ENCODE results near the gene GRIN1.

GRIN1 gene

DNA sequence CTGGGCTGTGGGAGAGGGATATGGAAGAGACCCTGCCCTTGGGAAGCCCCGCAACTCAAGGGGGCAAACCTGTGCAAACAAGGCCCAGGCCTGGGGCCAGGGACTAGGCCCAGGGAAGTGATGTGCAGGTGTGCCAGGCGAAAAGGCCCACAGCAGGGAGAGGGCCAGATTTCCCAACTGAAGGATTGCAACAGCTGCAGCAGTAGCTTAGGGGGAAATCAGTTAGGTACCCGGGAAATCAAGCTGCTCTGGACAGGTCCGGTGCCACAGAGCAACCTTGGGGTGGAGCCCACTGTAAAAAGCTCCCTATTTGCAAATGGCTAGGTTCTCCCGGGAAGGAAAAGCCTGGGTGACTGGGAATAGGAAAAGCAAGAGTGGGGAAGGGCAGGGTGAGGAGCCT lies 10.4 kb downstream of the GRIN1 start:
- no peak for DNase-seq

DNA sequence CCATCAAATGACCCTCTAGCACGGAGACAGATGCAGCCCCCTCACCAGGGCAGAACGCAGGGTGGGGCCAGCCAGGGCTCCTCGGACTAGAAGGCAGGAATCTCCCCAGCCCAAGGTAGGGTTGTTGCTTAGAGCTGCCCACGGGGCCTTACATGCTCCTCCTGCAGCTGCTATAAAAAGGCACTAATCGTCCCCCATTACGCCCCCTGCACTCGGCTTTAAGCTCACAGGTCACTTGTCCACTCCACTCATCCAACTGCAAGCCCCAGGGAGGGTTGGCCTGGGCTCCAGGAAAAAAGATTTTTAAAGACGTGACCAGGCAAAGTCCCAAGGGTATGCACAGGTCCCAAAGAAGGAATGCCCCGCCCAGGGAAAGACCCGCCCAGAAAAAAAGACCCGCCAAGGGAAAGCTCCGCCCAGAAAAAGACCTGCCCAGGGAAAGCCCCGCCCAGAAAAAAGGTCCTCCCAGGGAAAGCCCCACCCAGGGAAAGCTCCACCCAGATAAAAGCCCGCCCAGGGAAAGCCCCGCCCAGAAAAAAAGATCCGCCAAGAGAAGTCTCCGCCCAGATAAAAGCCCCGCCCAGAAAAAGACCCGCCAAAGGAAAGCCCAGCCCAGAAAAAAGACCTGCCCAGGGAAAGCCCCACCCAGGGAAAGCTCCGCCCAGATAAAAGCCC lies 11.1 kb downstream of the GRIN1 start:
- DNase-seq = no peak

DNA sequence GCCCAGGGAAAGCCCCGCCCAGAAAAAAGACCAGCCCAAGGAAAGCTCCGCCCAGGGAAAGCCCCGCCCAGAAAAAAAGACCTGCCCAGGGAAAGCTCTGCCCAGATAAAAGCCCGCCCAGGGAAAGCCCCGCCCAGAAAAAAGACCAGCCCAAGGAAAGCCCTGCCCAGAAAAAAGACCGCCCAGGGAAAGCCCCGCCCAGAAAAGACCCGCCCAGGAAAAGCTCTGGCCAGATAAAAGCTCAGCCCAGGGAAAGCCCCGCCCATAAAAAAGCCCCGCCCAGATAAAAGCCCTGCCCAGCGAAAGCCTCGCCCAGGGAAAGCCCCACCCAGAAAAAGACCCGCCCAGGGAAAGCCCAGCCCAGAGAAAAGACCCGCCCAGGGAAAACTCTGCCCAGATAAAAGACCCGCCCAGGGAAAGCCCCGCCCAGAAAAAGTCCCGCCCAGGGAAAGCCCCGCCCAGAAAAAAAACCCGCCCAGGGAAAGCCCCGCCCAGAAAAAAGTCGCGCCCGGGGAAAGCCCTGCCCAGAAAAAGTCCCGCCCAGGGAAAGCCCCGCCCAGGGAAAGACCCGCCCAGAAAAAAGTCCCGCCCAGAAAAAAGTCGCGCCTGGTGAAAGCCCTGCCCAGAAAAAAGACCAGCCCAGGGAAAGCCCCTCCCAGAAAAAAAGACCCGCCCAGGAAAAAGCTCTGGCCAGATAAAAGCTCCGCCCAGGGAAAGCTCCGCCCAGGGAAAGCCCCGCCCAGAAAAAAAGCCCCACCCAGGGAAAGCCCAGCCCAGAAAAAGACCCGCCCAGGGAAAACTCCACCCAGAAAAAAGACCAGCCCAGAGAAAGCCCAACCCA lies 11.9 kb downstream of the GRIN1 start:
- DNase-seq = no peak

DNA sequence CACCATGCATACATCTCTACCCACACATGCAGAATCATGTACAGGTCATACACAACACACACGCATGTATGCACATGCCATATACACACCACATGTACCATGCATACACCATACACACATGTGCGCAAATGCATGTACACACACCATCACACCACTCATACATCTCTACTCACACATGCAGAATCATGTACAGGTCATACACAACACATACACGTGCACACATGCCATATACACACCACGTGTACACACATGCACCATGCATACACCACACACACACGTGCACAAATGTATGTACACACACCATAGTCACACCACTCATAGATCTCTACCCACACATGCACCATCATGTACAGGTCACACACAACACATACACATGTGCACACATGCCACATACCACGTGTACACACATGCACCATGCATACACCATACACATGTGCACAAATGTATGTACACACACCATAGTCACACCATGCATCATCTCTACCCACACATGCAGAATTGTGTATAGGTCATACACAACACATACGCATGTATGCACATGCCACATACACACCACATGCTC lies 14.0 kb downstream of the GRIN1 start:
- DNase-seq = no peak

DNA sequence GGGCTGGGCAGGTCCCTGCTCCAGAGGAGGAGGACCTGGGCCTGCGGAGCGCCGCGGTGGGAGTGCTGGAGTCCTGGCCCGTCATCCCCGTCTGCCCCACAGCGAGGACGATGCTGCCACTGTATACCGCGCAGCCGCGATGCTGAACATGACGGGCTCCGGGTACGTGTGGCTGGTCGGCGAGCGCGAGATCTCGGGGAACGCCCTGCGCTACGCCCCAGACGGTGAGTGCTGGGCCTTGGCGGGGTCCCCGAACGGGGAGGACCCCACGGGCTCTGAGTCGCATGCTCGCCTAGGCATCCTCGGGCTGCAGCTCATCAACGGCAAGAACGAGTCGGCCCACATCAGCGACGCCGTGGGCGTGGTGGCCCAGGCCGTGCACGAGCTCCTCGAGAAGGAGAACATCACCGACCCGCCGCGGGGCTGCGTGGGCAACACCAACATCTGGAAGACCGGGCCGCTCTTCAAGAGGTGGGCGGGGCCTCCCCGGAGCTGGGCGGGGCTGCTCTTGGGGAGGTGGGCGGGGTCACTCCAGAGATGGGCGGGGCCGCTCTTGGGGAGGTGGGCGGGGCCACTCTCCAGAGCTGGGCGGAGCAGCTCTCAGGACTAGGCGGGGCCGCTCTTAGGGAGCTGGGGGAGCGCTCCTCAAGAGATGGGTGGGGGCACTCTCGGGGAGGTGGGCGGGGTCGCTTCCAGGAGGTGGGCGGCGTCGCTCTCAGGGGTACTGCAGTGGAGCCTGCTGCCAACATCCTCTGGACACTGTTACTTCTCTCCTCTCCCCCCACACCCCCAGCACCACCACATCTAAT lies 17.8 kb downstream of the GRIN1 start:
- no peak for DNase-seq

DNA sequence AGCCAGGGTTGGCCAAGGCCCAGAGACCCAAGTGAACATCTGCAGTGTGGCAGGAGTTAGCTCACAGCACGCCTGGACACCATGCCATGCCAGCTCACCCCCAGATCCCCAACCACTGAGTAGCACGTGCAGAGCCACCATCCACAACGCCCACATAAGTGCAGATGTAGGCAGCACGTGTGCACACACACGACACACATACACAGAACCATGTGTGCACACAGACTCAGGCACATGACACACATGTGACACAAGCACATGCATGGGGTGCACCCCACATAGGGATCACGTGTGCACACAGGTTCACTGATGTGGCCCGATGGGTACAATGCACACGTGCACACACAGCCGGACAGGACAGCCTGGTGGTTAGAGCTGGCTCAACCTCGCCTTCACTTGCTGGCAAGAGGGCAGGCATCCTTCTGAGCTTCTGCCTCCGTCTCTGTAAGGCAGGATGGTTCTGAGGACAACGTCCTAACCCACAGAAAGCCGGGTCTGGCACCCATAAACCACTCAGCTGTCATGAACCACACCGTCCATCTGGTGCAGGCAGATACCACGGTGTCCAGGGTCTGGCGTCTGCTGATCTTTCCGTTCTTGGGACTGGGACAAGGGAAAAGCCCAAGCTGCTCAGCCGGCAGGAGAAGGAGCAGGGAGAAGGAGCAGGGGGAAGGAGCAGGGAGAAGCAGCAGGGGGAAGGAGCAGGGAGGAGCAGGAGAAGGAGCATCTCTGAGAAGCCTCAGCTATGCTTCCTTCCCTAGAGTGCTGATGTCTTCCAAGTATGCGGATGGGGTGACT lies 18.9 kb downstream of the GRIN1 start:
- DNase-seq = no peak

DNA sequence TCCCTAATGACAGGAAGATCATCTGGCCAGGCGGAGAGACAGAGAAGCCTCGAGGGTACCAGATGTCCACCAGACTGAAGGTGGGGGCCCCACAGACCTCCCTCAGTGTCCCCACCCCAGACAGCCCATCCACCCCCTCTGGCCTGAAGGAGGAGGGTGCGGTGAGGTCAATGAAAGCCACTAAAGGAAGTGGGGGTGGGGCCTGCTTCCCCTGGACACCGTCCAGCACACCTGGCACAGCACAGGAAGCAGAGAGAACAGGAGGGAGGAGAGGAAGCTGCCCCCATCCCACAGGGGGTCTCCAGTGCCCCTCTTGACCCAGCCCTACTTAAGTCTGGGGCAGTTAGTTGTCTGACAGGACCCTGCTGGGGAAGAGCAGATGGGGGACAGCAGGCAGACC lies 19.7 kb downstream of the GRIN1 start:
- no peak for DNase-seq

DNA sequence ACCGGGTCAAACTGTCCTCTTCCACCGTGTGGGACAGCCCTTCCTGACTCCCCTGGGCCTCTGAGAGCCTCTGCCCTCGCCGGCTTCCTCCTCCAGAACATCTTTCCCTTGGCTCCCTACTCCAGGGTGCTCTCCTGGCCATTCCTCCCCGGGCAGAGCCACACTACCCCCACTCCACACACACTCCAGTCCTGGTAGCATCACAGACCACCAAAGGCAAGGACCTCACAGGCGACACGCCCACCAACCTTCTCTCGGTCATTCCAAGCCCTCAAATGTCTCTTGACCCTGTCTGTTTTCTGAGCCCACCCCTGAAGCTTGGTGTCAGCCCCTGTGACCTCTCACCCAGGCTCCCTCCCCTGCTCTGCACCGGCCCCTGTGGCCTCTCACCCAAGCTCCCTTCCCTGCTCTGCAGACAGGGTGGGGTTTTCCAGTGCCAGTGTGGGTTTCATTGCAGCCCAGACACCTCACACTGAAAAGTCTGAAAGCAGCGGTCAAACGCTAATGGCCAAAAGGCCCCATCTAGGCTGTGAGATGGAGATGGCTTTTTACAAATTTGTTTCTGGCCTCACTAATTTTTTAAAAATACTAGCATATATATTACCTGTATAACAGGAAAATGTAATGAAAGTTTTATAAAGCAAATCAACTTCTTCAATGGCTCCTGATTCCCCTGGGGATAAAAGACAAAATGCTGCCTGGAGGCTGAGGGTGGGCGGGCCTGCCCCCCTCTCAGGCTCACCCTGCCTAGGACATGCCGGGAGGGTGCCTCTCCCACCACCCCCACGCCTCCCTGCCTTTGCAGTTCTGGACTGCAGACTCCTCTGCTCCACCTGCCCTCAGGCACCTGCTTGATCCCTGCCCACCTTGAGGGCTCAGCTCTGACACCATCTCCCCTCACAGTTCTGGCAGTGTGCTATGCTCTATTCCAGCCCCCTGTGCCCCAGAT lies 20.4 kb downstream of the GRIN1 start:
- DNase-seq = no peak

DNA sequence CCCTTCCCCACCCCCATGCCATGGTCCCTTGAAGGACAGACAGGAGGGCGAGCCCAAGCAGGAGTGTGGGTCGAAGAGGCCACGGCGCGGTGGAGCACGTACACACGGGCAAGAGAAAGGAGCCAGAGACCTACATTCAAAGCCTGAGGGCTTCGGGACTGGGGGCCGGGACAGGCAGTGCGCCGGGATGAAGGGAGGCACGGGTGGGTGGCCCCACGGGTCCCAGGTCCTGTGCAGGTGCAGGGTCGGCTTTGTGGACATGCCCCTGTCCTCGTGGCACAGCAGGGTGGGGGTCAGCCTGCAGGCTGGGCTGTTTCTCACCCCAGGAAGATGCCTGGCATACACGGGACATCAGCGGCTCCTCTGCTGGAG lies 21.1 kb downstream of the GRIN1 start:
- no peak for DNase-seq

DNA sequence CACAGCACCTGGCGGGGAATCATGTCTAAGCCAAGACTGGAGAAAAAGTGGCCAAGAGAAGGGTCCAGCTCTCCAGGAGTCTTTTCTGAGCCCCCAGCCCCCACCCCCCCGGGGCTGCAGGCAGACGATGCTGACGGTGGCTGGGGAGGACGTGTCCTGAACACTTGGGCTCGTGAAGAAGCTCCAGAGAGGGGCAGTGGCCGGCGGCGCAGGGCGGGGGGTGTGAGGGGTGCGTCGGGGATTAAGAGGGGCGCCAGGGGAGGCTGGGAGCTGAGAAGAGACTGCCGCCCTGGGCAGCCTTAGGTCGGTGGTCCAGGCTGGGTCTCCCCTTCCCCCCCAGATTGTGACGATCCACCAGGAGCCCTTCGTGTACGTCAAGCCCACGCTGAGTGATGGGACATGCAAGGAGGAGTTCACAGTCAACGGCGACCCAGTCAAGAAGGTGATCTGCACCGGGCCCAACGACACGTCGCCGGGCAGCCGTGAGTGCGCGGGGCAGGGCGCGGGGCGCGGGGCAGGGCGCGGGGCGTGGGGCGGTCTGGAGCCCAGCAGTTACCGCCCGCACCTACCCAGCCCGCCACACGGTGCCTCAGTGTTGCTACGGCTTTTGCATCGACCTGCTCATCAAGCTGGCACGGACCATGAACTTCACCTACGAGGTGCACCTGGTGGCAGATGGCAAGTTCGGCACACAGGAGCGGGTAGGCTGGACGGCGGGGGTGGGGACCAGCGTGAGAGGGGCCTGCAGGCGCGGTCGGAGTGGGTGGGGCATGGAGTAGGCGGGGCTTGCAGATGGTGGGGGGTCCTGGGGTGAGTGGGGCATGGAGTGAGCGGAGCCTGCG lies 22.0 kb downstream of the GRIN1 start:
- no peak for DNase-seq

DNA sequence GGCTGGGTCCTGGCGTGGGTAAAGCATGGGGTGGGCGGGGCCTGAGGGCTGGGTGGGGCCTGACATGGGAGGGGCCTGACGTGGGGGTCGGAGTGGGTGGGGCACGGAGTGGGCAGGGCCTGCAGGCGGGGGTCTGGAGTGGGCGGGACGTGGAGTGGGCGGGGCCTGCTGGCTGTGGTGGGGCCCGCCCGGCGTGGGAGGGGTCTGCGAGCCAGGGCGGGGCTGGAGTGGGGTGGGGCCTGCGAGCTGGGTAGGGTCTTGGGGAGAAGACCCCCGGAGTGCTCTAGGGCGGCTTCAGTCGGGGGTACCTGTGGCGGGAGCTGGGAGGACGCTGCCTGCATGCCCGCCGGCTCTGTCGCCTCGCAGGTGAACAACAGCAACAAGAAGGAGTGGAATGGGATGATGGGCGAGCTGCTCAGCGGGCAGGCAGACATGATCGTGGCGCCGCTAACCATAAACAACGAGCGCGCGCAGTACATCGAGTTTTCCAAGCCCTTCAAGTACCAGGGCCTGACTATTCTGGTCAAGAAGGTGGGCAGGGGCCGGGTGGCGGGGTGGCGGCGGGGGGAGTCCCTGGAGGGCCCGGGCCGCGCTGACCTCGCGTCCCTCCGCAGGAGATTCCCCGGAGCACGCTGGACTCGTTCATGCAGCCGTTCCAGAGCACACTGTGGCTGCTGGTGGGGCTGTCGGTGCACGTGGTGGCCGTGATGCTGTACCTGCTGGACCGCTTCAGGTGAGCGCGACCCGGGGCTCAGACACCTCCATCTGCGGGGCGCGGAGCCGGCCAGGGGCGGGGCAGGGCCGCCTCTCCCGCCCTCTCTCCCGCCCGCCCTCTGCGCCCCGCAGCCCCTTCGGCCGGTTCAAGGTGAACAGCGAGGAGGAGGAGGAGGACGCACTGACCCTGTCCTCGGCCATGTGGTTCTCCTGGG lies 22.9 kb downstream of the GRIN1 start:
- DNase-seq = no peak

DNA sequence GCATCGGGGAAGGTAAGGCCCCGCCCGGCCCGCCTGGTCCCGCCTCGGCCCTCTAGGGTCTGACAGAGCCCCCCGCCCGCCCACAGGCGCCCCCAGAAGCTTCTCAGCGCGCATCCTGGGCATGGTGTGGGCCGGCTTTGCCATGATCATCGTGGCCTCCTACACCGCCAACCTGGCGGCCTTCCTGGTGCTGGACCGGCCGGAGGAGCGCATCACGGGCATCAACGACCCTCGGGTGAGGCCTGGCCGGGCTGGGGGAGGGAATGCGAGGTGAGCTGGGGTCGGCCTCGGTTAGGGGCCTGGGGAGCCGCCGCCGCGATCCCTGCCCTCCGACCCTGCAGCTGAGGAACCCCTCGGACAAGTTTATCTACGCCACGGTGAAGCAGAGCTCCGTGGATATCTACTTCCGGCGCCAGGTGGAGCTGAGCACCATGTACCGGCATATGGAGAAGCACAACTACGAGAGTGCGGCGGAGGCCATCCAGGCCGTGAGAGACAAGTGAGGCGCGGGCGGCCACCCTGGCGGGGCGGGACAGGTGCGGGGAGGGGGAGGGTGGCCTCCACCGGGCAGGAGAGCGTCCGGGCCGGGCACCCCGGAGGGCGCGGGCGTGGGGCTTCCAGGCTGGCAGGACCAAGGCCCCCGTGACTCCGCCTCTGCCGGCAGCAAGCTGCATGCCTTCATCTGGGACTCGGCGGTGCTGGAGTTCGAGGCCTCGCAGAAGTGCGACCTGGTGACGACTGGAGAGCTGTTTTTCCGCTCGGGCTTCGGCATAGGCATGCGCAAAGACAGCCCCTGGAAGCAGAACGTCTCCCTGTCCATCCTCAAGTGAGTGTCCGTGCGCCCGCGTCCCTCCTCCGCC lies 23.8 kb downstream of the GRIN1 start:
- no peak for DNase-seq

DNA sequence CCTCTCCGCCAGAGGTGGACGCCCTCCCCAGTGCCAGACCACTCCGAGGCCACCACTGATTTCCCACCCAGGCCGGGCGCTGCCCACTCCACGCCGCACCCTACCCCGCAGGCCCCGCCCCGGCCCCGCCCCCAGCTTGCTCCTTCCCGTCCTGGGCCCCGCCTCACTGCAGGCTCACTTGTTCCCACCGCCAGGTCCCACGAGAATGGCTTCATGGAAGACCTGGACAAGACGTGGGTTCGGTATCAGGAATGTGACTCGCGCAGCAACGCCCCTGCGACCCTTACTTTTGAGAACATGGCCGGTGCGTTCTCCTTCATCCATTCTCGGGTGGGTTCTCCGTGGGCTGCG lies 24.4 kb downstream of the GRIN1 start:
- no peak for DNase-seq

DNA sequence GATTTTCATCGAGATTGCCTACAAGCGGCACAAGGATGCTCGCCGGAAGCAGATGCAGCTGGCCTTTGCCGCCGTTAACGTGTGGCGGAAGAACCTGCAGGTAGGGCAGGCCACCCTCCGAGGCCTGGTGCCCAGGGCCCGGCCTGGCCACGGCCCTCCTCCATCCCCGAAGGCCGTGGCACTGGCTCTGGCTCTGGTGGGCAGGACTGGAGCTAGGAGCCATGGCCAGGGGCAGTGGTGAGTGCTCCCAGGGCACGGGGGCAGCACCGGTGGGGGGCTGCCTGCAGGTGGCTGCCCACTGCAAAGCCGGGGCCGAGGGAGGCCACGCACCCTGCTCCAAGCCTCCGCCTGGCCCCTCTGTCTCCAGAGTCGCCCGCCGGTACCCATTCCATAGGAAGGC lies 24.9 kb downstream of the GRIN1 start:
- DNase-seq = no peak

DNA sequence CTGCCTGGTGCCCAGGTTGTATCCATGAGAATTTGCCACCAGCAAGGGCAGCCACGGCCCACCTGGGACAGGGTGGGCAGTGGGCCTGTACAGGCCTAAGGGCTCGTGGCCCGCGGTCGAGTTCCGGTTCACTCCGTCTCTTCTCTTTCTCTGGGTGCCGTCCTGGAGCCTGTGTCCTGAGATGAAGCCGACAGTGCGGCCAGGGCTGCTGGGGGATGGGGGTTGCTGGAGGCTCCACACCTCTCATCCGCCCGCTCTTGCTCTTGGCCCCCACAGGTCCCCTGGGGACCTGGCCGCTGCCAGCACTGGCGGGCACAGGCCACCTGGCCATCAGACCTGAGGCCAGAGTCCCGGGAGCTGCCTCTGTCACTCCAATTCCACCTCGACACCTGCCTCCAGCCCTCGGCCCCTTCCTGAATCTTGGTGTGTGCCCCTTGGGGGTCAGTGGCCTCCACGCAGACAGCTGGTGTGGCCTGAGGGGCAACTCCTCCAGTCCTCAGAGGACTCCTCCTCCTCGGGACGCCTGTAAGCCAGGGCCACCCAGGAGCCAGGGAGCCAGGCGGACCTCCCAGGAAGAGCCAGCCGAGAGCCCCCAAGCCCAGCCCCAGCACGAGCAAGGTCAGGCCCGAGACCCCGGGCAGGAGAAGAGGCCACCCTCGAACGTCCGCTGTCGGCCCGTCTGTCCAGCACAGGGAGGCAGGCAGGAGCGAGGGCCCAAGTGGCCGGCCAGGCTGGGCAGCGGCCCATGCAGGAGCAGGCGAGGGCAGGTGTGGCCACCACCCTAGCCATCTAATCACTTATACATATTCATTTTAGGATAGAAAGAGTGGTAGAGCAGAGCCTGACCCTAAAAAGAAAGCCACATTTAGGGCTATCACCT lies 25.7 kb downstream of the GRIN1 start:
- DNase-seq = no peak

DNA sequence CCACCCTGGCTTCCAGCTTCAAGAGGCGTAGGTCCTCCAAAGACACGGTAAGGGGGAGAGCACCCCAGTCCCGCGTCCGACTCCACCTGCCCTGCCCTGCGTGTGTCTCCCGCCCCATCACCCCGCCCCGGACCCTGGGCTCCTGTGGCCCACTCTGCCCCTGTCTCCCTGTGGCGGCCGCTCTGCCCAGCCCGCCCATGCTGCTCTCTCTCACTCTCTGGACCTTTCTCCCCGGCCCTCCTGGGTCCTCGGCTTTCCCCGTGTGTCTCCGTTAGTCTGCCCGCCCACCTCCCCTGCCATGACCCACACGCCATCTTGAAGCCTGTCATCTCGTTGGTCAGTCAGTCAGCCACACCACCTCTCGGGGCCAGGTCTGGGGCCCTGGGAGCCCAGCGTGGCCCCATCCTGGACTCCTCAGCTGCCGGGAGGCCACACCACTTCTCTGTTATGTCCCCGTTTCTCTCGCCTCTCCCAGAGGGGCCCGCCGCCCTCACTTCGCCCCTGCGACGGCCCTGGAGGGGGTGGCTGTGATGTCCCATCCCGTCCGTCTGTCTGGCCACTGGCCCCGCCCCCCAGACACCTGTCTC lies 26.4 kb downstream of the GRIN1 start:
- no peak for DNase-seq
